Osteocyte (in vitro differentiated cells): Measurements from ENCODE around the gene SEMA6D. TPM values are rescaled to one million over a fixed set of nuclear protein-coding genes. Genes with fewer than 3 reads are reported as not detected.

ENCODE experiments used
- DNase-seq: peaks from one replicate; pipeline ENCODE4 v3.0.0; 2021; ENCODE audit warnings: mixed read lengths; ENCODE audit not compliant: unreplicated experiment; ENCODE audit errors: extremely low spot score
- H3K27ac Mint-ChIP-seq: one replicate; pipeline ENCODE4 v1.8.0; 2021; ENCODE audit warnings: mild to moderate bottlenecking, mixed read lengths; ENCODE audit not compliant: unreplicated experiment
- H3K27me3 Mint-ChIP-seq: one replicate; pipeline ENCODE4 v1.8.0; 2021; ENCODE audit warnings: mixed read lengths; ENCODE audit not compliant: unreplicated experiment
- H3K36me3 Mint-ChIP-seq: one replicate; pipeline ENCODE4 v1.8.0; 2021; ENCODE audit warnings: mixed read lengths; ENCODE audit not compliant: unreplicated experiment
- H3K4me1 Mint-ChIP-seq: one replicate; pipeline ENCODE4 v1.8.0; 2021; ENCODE audit warnings: mixed read lengths; ENCODE audit not compliant: unreplicated experiment
- H3K4me3 Mint-ChIP-seq: one replicate; pipeline ENCODE4 v1.8.0; 2021; ENCODE audit warnings: mild to moderate bottlenecking, moderate library complexity, mixed read lengths; ENCODE audit not compliant: unreplicated experiment
- H3K9me3 Mint-ChIP-seq: one replicate; pipeline ENCODE4 v1.8.0; 2021; ENCODE audit warnings: mixed read lengths; ENCODE audit not compliant: unreplicated experiment
- total RNA-seq: library from RNA; stranded (reverse); gene quantifications from 2 replicates; pipeline ENCODE4 v1.2.1, GENCODE V29; 2021
- TF ChIP-seq, protein P1 (sequence below): fragments of 200-600 bp; sonication (generic); IDR thresholded peaks from 2 replicates; pipeline ENCODE4 v1.5.0; 2021; ENCODE audit warnings: antibody characterized with exemption, mild to moderate bottlenecking, moderate library complexity

The SEMA6D gene
- total RNA-seq, 1 donor from 2014 or later: 11.9 TPM

DNA sequence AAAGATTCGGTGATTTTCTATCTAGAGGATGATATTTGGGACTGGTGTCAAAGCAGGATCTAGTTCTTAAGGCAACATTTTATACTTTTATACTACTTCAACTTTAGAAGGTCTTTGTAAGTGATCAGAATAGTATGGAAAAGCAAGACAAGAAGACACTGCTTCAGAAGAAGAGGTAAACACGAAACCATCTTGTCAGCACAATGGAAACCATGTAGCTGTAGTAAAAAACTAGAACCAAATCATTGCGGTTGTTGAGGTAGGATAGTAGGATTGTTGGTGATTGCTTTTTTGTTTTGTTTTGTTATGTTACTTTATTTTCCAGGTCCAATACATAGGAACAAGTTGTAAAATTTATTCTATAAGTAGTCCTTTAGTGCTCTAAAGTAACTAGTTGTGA is 40.0 kb downstream of the SEMA6D start:
- H3K4me1 Mint-ChIP-seq: peaks cover 7% of the 10 kb centered on the region
- peak overlapping the region; percentile 66 for H3K27ac Mint-ChIP-seq

DNA sequence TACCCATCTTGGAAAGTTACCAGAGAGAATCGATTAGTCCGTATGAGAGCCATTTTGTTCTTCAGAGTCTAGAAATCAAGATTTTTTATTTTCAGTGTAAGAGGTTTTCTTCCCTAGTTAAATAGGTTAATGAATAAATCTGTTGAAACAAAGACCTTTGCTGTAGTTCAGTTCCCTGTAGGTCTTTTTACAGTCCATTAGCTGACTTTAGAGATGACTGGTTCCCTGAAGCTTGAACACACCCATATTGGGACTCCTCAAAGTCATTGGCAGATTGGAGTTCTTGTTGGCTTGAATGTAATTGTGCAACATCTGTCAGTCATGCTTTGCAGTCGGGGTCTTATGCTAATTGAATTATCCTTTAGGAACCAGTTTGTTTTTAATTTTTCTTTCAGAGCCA is 45.3 kb downstream of the SEMA6D start:
- no peaks in the 10 kb centered on the region for H3K4me1 Mint-ChIP-seq
- H3K9me3 Mint-ChIP-seq: no peaks in the 10 kb centered on the region
- H3K27ac Mint-ChIP-seq: no peak overlapping the region
- TF ChIP-seq, protein P1, sequence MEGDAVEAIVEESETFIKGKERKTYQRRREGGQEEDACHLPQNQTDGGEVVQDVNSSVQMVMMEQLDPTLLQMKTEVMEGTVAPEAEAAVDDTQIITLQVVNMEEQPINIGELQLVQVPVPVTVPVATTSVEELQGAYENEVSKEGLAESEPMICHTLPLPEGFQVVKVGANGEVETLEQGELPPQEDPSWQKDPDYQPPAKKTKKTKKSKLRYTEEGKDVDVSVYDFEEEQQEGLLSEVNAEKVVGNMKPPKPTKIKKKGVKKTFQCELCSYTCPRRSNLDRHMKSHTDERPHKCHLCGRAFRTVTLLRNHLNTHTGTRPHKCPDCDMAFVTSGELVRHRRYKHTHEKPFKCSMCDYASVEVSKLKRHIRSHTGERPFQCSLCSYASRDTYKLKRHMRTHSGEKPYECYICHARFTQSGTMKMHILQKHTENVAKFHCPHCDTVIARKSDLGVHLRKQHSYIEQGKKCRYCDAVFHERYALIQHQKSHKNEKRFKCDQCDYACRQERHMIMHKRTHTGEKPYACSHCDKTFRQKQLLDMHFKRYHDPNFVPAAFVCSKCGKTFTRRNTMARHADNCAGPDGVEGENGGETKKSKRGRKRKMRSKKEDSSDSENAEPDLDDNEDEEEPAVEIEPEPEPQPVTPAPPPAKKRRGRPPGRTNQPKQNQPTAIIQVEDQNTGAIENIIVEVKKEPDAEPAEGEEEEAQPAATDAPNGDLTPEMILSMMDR: no peak
- DNase-seq: no peak
- peaks cover 57% of the 10 kb centered on the region for H3K36me3 Mint-ChIP-seq
- H3K27me3 Mint-ChIP-seq: peaks cover 3% of the 10 kb centered on the region
- no peak overlapping the region for H3K4me3 Mint-ChIP-seq

More for the DNA sequence above, 40.0 kb downstream of the SEMA6D start:
- Mint-ChIP-seq H3K36me3 (peaks cover 30% of the 10 kb centered on the region), H3K4me3 (no peak overlapping the region), H3K9me3 (peaks cover 15% of the 10 kb centered on the region), H3K27me3 (no peaks in the 10 kb centered on the region)
- TF ChIP-seq, protein P1: no peak
- no peak for DNase-seq

DNA sequence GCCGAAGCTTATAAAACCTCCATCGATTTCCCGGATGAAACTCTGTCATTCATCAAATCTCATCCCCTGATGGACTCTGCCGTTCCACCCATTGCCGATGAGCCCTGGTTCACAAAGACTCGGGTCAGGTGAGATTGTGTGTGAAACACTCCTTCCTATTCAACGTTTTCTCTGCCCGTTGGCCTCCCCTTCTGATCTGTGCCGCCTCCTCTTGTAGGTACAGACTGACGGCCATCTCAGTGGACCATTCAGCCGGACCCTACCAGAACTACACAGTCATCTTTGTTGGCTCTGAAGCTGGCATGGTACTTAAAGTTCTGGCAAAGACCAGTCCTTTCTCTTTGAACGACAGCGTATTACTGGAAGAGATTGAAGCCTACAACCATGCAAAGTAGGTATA is 47.4 kb downstream of the SEMA6D start:
- Mint-ChIP-seq H3K4me1 (no peaks in the 10 kb centered on the region), H3K4me3 (no peak overlapping the region), H3K9me3 (no peaks in the 10 kb centered on the region), H3K27me3 (peaks cover 3% of the 10 kb centered on the region), H3K36me3 (peaks cover 71% of the 10 kb centered on the region), H3K27ac (no peak overlapping the region)
- no peak for DNase-seq
- TF ChIP-seq, protein P1: no peak

GRCh38 chr15:47766406-47766805 is 49.1 kb downstream of the SEMA6D start:
- H3K36me3 Mint-ChIP-seq: peaks cover 77% of the 10 kb centered on the region

DNA sequence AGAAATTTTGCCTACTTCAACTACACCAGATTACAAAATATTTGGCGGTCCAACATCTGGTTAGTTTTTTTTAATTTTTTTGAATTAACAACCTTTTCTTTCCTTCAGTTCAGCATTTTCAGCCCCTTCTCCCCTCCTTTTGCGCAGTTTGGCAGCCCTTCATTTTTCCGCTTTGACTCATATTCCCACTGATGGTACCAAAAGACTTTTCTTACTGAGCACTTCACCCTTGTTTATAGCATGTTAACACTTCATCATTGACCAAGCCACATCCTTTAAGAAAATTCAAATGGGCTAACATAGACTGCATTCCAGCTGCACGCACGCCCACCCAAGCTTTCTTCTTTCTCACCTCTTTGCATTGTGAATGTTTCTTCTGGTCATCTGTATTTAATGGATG is 49.7 kb downstream of the SEMA6D start:
- TF ChIP-seq, protein P1: no peak
- H3K4me1 Mint-ChIP-seq: no peaks in the 10 kb centered on the region
- no peak for DNase-seq
- H3K36me3 Mint-ChIP-seq: peaks cover 74% of the 10 kb centered on the region
- H3K27me3 Mint-ChIP-seq: peaks cover 3% of the 10 kb centered on the region
- no peak overlapping the region for H3K27ac Mint-ChIP-seq
- H3K9me3 Mint-ChIP-seq: peaks cover 4% of the 10 kb centered on the region
- no peak overlapping the region for H3K4me3 Mint-ChIP-seq

More at GRCh38 chr15:47766406-47766805, 49.1 kb downstream of the SEMA6D start:
- peaks cover 3% of the 10 kb centered on the region for H3K27me3 Mint-ChIP-seq
- peaks cover 4% of the 10 kb centered on the region for H3K9me3 Mint-ChIP-seq
- H3K27ac Mint-ChIP-seq: no peak overlapping the region
- DNase-seq: no peak
- no peak overlapping the region for H3K4me3 Mint-ChIP-seq
- TF ChIP-seq, protein P1: no peak
- no peaks in the 10 kb centered on the region for H3K4me1 Mint-ChIP-seq
